RWPE2 (cell line): ENCODE measurements around the gene OR5K3.

Experiments
- ATAC-seq: fragments of 200-7000 bp; cut with Tn5 transposase; 3 replicates; pipeline ENCODE4 v1.9.1; 2021; ENCODE audit warnings: low read depth
- DNase-seq: peaks from one replicate; pipeline ENCODE4 v3.0.0-alpha.2; 2020; ENCODE audit warnings: low spot score
- H3K27ac ChIP-seq: fragments of 450-650 bp; 2 replicates; pipeline ENCODE4 v1.5.1; 2017; ENCODE audit warnings: mild to moderate bottlenecking; ENCODE audit not compliant: poor library complexity, severe bottlenecking
- H3K27me3 ChIP-seq: fragments of 250-450 bp; sonication (Bioruptor Pico); 2 replicates; pipeline ENCODE4 v1.5.1; 2021; ENCODE audit warnings: mild to moderate bottlenecking, moderate library complexity; ENCODE audit not compliant: insufficient read depth, poor library complexity, severe bottlenecking
- H3K36me3 ChIP-seq: fragments of 250-450 bp; sonication (Bioruptor Pico); 2 replicates; pipeline ENCODE4 v1.5.1; 2020; ENCODE audit warnings: low read depth, mild to moderate bottlenecking, moderate library complexity
- H3K4me1 ChIP-seq: fragments of 250-450 bp; sonication (Bioruptor Pico); 2 replicates; pipeline ENCODE4 v1.5.1; 2021; ENCODE audit warnings: mild to moderate bottlenecking, moderate library complexity; ENCODE audit not compliant: insufficient read depth, poor library complexity, severe bottlenecking
- H3K4me3 ChIP-seq: fragments of 250-450 bp; sonication (Bioruptor Pico); 2 replicates; pipeline ENCODE4 v1.5.1; 2021; ENCODE audit warnings: mild to moderate bottlenecking, moderate library complexity; ENCODE audit not compliant: severe bottlenecking
- H3K9me3 ChIP-seq: fragments of 250-450 bp; sonication (Bioruptor Pico); 2 replicates; pipeline ENCODE4 v1.5.1; 2021; ENCODE audit warnings: mild to moderate bottlenecking, moderate library complexity; ENCODE audit not compliant: severe bottlenecking
- TF ChIP-seq, protein P1 (sequence below): fragments of 450-650 bp; IDR thresholded peaks from one replicate; pipeline ENCODE4 v1.5.1; 2017; ENCODE audit warnings: mild to moderate bottlenecking, moderate library complexity; ENCODE audit not compliant: poor library complexity, severe bottlenecking

Gene OR5K3

DNA sequence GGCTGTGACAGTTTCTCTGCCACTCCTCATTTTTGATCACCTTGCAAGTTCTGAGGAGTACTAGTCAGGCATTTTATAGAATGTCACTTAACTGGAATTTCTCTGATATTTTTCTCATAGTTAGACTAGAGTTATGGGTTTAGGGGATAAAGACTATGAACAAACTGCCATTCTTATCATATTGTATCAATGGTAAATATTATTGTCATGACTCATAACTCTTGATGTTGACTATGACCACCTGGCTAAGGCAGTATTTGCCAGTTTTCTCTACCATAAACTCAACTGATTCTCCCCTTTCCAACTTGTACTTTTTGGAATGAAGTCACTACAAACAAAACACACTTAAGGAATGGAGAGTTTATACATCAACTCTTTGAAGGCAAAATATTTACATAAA is 49.8 kb downstream of the OR5K3 start:
- ATAC-seq (peak; percentile 21; the same call in 1 of the 3 replicates), DNase-seq (no peak)
- H3K27me3 ChIP-seq, result no peaks in the 10 kb centered on the region
- no peak overlapping the region for H3K27ac ChIP-seq
- TF ChIP-seq, protein P1, sequence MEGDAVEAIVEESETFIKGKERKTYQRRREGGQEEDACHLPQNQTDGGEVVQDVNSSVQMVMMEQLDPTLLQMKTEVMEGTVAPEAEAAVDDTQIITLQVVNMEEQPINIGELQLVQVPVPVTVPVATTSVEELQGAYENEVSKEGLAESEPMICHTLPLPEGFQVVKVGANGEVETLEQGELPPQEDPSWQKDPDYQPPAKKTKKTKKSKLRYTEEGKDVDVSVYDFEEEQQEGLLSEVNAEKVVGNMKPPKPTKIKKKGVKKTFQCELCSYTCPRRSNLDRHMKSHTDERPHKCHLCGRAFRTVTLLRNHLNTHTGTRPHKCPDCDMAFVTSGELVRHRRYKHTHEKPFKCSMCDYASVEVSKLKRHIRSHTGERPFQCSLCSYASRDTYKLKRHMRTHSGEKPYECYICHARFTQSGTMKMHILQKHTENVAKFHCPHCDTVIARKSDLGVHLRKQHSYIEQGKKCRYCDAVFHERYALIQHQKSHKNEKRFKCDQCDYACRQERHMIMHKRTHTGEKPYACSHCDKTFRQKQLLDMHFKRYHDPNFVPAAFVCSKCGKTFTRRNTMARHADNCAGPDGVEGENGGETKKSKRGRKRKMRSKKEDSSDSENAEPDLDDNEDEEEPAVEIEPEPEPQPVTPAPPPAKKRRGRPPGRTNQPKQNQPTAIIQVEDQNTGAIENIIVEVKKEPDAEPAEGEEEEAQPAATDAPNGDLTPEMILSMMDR, result no peak
- H3K4me3 ChIP-seq, result no peak overlapping the region
- peaks cover 3% of the 10 kb centered on the region for H3K4me1 ChIP-seq
- H3K9me3 ChIP-seq, result no peaks in the 10 kb centered on the region
- H3K36me3 ChIP-seq, result no peaks in the 10 kb centered on the region; the same call in 1 of the 2 replicates
